HepG2 (cell line): Measurements from ENCODE around the gene TPX2. TPM values are rescaled to one million over a fixed set of nuclear protein-coding genes. Genes with fewer than 3 reads are reported as not detected.

Experiments
- ATAC-seq: fragments of 200-7000 bp; cut with Tn5 transposase; 3 replicates; pipeline ENCODE4 v1.9.1; 2020; ENCODE audit warnings: mild to moderate bottlenecking, moderate library complexity
- BruUV-seq: library from RNA; stranded (reverse); fragments of 400-500 nt; replicated peaks from 2 replicates; lab custom pipeline; 2021; lab: Mats Ljungman, UMichigan
- CTCF ChIA-PET: fragments of 300-600 bp; formaldehyde crosslinking; extraction: SDS; loops from one replicate; lab custom pipeline; 2021; ENCODE audit warnings: low total read pairs, inconsistent platforms, low intra/inter-chr PET ratio; lab: Yijun Ruan, JAX
- POLR2A ChIA-PET: fragments of 350-600 bp; sonication (Branson Sonifier 250); formaldehyde crosslinking; loops from one replicate; lab custom pipeline; 2020; ENCODE audit warnings: antibody characterized with exemption, inconsistent platforms; lab: Yijun Ruan, JAX
- DNase-seq: peaks from one replicate; pipeline ENCODE4 v3.0.0-alpha.2; 2015; ENCODE audit warnings: low spot score
- FAIRE-seq: peaks from 3 replicates; lab custom pipeline; 2011; peaks lifted over from hg19 to GRCh38; lab: Jason Lieb, UNC
- H2AFZ ChIP-seq: one replicate; pipeline ENCODE4 v1.6.1; 2011; ENCODE audit warnings: low read length, inconsistent platforms
- H3K27ac ChIP-seq: fragments of 300-600 bp; 3 replicates; pipeline ENCODE4 v1.8.0; 2011; ENCODE audit warnings: mixed run types, mild to moderate bottlenecking, mixed read lengths, low read length, inconsistent platforms; ENCODE audit not compliant: insufficient read depth; ENCODE audit errors: extremely low read length
- H3K27me3 ChIP-seq, 2 experiments: fragments of 200-600 bp in 1 of 2; 2 replicates in 1 of 2; 3 replicates in 1 of 2; pipeline versions ENCODE4 v1.6.0 to v1.8.0; 2011; ENCODE audit warnings: low read length in 2 of 2, mild to moderate bottlenecking in 2 of 2, moderate library complexity in 2 of 2, inconsistent platforms in 1 of 2; ENCODE audit not compliant: insufficient read depth in 2 of 2, control insufficient read depth in 1 of 2
- H3K36me3 ChIP-seq, 2 experiments: fragments of 200-600 bp in 1 of 2; replicated peaks in 1 of 2; 2 replicates in 1 of 2; 3 replicates in 1 of 2; pipeline versions ENCODE4 v1.5.1 to v1.8.0; 2011; ENCODE audit warnings: low read length in 2 of 2, inconsistent platforms in 1 of 2; ENCODE audit not compliant: insufficient read depth in 2 of 2, control insufficient read depth in 1 of 2
- H3K4me1 ChIP-seq: 2 replicates; pipeline ENCODE4 v1.5.1; 2012; ENCODE audit warnings: low read length, inconsistent platforms; ENCODE audit not compliant: insufficient read depth
- H3K4me2 ChIP-seq: 2 replicates; pipeline ENCODE4 v1.6.0; 2011; ENCODE audit warnings: low read depth, low read length, inconsistent platforms
- H3K4me3 ChIP-seq, 3 experiments: fragments of 200-600 bp in 1 of 3; sonication (generic), shearing (Covaris generic) in 1 of 3; replicated peaks in 1 of 3; 2 replicates each; pipeline ENCODE4 v1.5.1; 2011 to 2016; ENCODE audit warnings: low read length in 3 of 3, inconsistent platforms in 2 of 3, low read depth in 2 of 3, mild to moderate bottlenecking in 2 of 3, control low read depth in 1 of 3, mixed read lengths in 1 of 3; ENCODE audit not compliant: insufficient read depth in 1 of 3
- H3K79me2 ChIP-seq: one replicate; pipeline ENCODE4 v1.6.1; 2011; ENCODE audit warnings: low read length, inconsistent platforms; ENCODE audit not compliant: insufficient read depth
- H3K9ac ChIP-seq: 2 replicates; pipeline ENCODE4 v1.6.0; 2011; ENCODE audit warnings: mild to moderate bottlenecking, low read depth, low read length, inconsistent platforms; ENCODE audit not compliant: insufficient read depth
- H3K9me3 ChIP-seq: 2 replicates; pipeline ENCODE4 v1.5.1; 2012; ENCODE audit warnings: mild to moderate bottlenecking, low read length
- H4K20me1 ChIP-seq: 2 replicates; pipeline ENCODE4 v1.6.0; 2011; ENCODE audit warnings: inconsistent platforms, mild to moderate bottlenecking, low read length, moderate library complexity; ENCODE audit not compliant: insufficient read depth
- ELK4 ChIP-seq: sonication (generic); formaldehyde crosslinking; IDR thresholded peaks from 2 replicates; pipeline ENCODE4 v1.9.0; 2021; ENCODE audit warnings: missing genetic modification reagents, borderline replicate concordance
- EZH2 ChIP-seq: conservative IDR thresholded peaks from 2 replicates; pipeline ENCODE4 v1.6.1; 2012; ENCODE audit warnings: mild to moderate bottlenecking, low read depth, low read length, moderate library complexity
- HDAC1 ChIP-seq: sonication (generic); formaldehyde crosslinking; IDR thresholded peaks from 2 replicates; pipeline ENCODE4 v1.5.1; 2020; ENCODE audit warnings: mild to moderate bottlenecking, missing genetic modification reagents
- ISL2 ChIP-seq: sonication (generic); formaldehyde crosslinking; IDR thresholded peaks from 2 replicates; pipeline ENCODE4 v1.5.0; 2020; ENCODE audit warnings: missing genetic modification reagents
- KDM1A ChIP-seq: IDR thresholded peaks from 2 replicates; pipeline ENCODE4 v1.6.1; 2016; ENCODE audit warnings: missing compliant biosample characterization
- POGK ChIP-seq: sonication (generic); formaldehyde crosslinking; conservative IDR thresholded peaks from 2 replicates; pipeline ENCODE4 v1.8.0; 2022; ENCODE audit warnings: mild to moderate bottlenecking, moderate library complexity, missing genetic modification reagents
- RBFOX2 ChIP-seq: fragments of 200-400 bp; formaldehyde crosslinking; IDR thresholded peaks from 2 replicates; pipeline ENCODE4 v1.6.1; 2017; ENCODE audit warnings: low read depth, mild to moderate bottlenecking, low read length
- RBM22 ChIP-seq: fragments of 200-400 bp; formaldehyde crosslinking; optimal IDR thresholded peaks from 2 replicates; pipeline ENCODE3; 2017; ENCODE audit warnings: mild to moderate bottlenecking, low read length, moderate library complexity
- ZFY ChIP-seq: sonication (generic); formaldehyde crosslinking; IDR thresholded peaks from 2 replicates; pipeline ENCODE4 v1.4.0; 2020; ENCODE audit warnings: missing genetic modification reagents
- ZKSCAN1 ChIP-seq: fragments of 150-350 bp; IDR thresholded peaks from 2 replicates; pipeline ENCODE4 v1.6.1; 2014; ENCODE audit warnings: low read length
- ZNF446 ChIP-seq: sonication (generic); formaldehyde crosslinking; IDR thresholded peaks from 2 replicates; pipeline ENCODE4 v1.5.0; 2020; ENCODE audit warnings: mild to moderate bottlenecking, missing genetic modification reagents
- ZNF510 ChIP-seq: sonication (generic); formaldehyde crosslinking; IDR thresholded peaks from 2 replicates; pipeline ENCODE4 v1.4.0; 2020; ENCODE audit warnings: low read depth, mild to moderate bottlenecking, missing genetic modification reagents
- ZNF619 ChIP-seq: sonication (generic); formaldehyde crosslinking; IDR thresholded peaks from 2 replicates; pipeline ENCODE4 v1.4.0; 2020; ENCODE audit warnings: mild to moderate bottlenecking, missing genetic modification reagents
- ZNF7 ChIP-seq: IDR thresholded peaks from 2 replicates; pipeline ENCODE4 v1.6.1; 2016; ENCODE audit warnings: missing biosample characterization, missing genetic modification reagents
- ZSCAN22 ChIP-seq: sonication (generic); formaldehyde crosslinking; IDR thresholded peaks from 2 replicates; pipeline ENCODE4 v1.4.0; 2020; ENCODE audit warnings: mild to moderate bottlenecking, missing genetic modification reagents
- WGBS: methylation state at CpG from one replicate; pipeline ENCODE4 v1.1.6; 2017; ENCODE audit warnings: low lambda C conversion rate; 5-methylcytosine and 5-hydroxymethylcytosine counted together
- in situ Hi-C: cut with HindIII; loops from 2 replicates; pipeline ENCODE4 v1.10.0; 2017; ENCODE audit warnings: low pct_unique_long_range_greater_than_20kb; ENCODE audit not compliant: extremely low pct_ligation_motif_present
- intact Hi-C: fragments of 100-400 bp; cut with micrococcal nuclease; formaldehyde crosslinking; loops from one replicate; pipeline ENCODE4 v1.10.0; 2022; ENCODE audit not compliant: unreplicated experiment
- polyA plus RNA-seq, 8 experiments: library from polyadenylated mRNA; depleted of rRNA in 3 of 8; stranded (reverse) in 7 of 8; unstranded in 1 of 8; fragments of >200 nt; fragmentation: Illumina TruSeq in 4 of 8; extraction: Trizol in 4 of 8; gene quantifications; 2 replicates each; pipeline versions ENCODE4 v1.2.1 to v1.2.3, GENCODE V29; 2011 to 2016; ENCODE audit warnings: low read depth in 4 of 8, missing spikeins in 1 of 8, mixed read lengths in 1 of 8; ENCODE audit not compliant: insufficient read depth in 1 of 8
- total RNA-seq, 5 experiments: library from RNA; depleted of rRNA; stranded (reverse); fragments of >200 nt; fragmentation: Illumina TruSeq; extraction: Trizol; gene quantifications; 2 replicates each; pipeline ENCODE4 v1.2.3, GENCODE V29; 2016; ENCODE audit warnings: low read depth in 1 of 5
- TF ChIP-seq, protein P1 (sequence below): IDR thresholded peaks from 2 replicates; pipeline ENCODE4 v1.6.1; 2016; ENCODE audit warnings: low read depth, control low read depth
- TF ChIP-seq, protein P2 (sequence below): sonication (generic); formaldehyde crosslinking; IDR thresholded peaks from 2 replicates; pipeline ENCODE4 v1.8.1; 2023; ENCODE audit warnings: mild to moderate bottlenecking, missing genetic modification reagents

Gene TPX2
- total and polyA plus RNA-seq, 2 of the 13 experiments (the other 11 are each of a cell fraction or from before 2014, with no cell fraction given): 34.3 to 124 TPM

GRCh38 chr20:31709939-31710338 lies 29.2 kb upstream of the TPX2 start (continued):
- TF ChIP-seq ELK4 (CRISPR knock-in tag) (no peak), ZSCAN22 (CRISPR knock-in tag) (no peak), ZKSCAN1 (no peak), ZNF619 (CRISPR knock-in tag) (no peak)
- TF ChIP-seq, protein P1, sequence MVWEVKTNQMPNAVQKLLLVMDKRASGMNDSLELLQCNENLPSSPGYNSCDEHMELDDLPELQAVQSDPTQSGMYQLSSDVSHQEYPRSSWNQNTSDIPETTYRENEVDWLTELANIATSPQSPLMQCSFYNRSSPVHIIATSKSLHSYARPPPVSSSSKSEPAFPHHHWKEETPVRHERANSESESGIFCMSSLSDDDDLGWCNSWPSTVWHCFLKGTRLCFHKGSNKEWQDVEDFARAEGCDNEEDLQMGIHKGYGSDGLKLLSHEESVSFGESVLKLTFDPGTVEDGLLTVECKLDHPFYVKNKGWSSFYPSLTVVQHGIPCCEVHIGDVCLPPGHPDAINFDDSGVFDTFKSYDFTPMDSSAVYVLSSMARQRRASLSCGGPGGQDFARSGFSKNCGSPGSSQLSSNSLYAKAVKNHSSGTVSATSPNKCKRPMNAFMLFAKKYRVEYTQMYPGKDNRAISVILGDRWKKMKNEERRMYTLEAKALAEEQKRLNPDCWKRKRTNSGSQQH: 0 out of 2 replicates have a peak, but pooled peaks have one; percentile 11

GRCh38 chr20:31710423-31711108 lies 28.5 kb upstream of the TPX2 start:
- Histone ChIP-seq H3K79me2 (peaks cover 93% of the 10 kb centered on the region), H3K4me1 (peaks cover 99% of the 10 kb centered on the region), H3K27me3 (no peaks in the 10 kb centered on the region), H4K20me1 (peaks cover 15% of the 10 kb centered on the region), H3K36me3 (peaks cover 45 to 89% of the 10 kb centered on the region in 2 experiments), H3K4me3 (no peak overlapping the region), H3K4me2 (peak overlapping the region; percentile 64), H3K27ac (peak overlapping the region; percentile 61), H2AFZ (no peak overlapping the region), H3K9ac (no peak overlapping the region), H3K9me3 (no peaks in the 10 kb centered on the region)
- in situ Hi-C loops: no loop called here
- CTCF ChIA-PET: no interaction called here
- no TSS peak for BruUV-seq
- intact Hi-C loops: no loop called here
- no peak for DNase-seq
- WGBS: 96% methylated on average over 5 of the region's 5 CpGs
- POLR2A ChIA-PET: interaction anchor here (0.6 to 33.2 kb wide), 6 partner anchors 4 to 106 kb away, joined by 3 to 2822 read pairs (median 1312); partner anchors contain the start of genes BCL2L1 and ID1
- no peak for FAIRE-seq
- ATAC-seq: no peak
- TF ChIP-seq ZNF446 (CRISPR knock-in tag): 0 out of 2 replicates have a peak, but pooled peaks have one; percentile 44
- 0 out of 2 replicates have a peak, but pooled peaks have one; percentile 22 for TF ChIP-seq ZNF510
- TF ChIP-seq ZNF7 (CRISPR knock-in tag): no peak
- 0 out of 2 replicates have a peak, but pooled peaks have one; percentile 9 for TF ChIP-seq POGK
- no peak for TF ChIP-seq KDM1A (CRISPR knock-in tag)
- no peak for TF ChIP-seq ISL2 (CRISPR knock-in tag)
- peak; percentile 94 for TF ChIP-seq ZSCAN22 (CRISPR knock-in tag)
- TF ChIP-seq, protein P2, sequence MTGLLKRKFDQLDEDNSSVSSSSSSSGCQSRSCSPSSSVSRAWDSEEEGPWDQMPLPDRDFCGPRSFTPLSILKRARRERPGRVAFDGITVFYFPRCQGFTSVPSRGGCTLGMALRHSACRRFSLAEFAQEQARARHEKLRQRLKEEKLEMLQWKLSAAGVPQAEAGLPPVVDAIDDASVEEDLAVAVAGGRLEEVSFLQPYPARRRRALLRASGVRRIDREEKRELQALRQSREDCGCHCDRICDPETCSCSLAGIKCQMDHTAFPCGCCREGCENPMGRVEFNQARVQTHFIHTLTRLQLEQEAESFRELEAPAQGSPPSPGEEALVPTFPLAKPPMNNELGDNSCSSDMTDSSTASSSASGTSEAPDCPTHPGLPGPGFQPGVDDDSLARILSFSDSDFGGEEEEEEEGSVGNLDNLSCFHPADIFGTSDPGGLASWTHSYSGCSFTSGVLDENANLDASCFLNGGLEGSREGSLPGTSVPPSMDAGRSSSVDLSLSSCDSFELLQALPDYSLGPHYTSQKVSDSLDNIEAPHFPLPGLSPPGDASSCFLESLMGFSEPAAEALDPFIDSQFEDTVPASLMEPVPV (CRISPR knock-in tag): peak; percentile 24; the same call in 1 of the 2 replicates
- no peak for TF ChIP-seq EZH2
- TF ChIP-seq RBM22: peak; percentile 78
- TF ChIP-seq HDAC1 (CRISPR knock-in tag): peak; percentile 1; the same call in 1 of the 2 replicates
- TF ChIP-seq ZFY (CRISPR knock-in tag): peak; percentile 30; the same call in 1 of the 2 replicates
- TF ChIP-seq RBFOX2: 0 out of 2 replicates have a peak, but pooled peaks have one; percentile 38
